Fibroblast of skin of left biceps (primary cell): ENCODE measurements around the gene PTX4.

Source experiments
- DNase-seq, 2 experiments: peaks; one replicate each; pipeline ENCODE4 v3.0.0-alpha.2; 2013; ENCODE audit warnings: low read depth in 2 of 2

The PTX4 gene

GRCh38 chr16:1461146-1461545 is 27.6 kb downstream of the PTX4 start:
- no peak for DNase-seq

- no peak for DNase-seq
Measured at GRCh38 chr16:1460602-1461138, 28.1 kb downstream of the PTX4 start.

GRCh38 chr16:1459967-1460366 is 28.8 kb downstream of the PTX4 start:
- no peak for DNase-seq

GRCh38 chr16:1458977-1459341 is 29.8 kb downstream of the PTX4 start:
- DNase-seq = no peak

- peak in 1 of 2 experiments; percentile 4 for DNase-seq
Measured at GRCh38 chr16:1458336-1458976, 30.3 kb downstream of the PTX4 start.

GRCh38 chr16:1457489-1458245 is 31.1 kb downstream of the PTX4 start:
- no peak for DNase-seq

GRCh38 chr16:1456951-1457350 is 31.8 kb downstream of the PTX4 start:
- DNase-seq = no peak

GRCh38 chr16:1455190-1456171 is 33.3 kb downstream of the PTX4 start:
- no peak for DNase-seq

- DNase-seq = no peak
Measured at GRCh38 chr16:1454561-1454960, 34.2 kb downstream of the PTX4 start.

- DNase-seq = no peak
Measured at GRCh38 chr16:1453316-1453715, 35.4 kb downstream of the PTX4 start.

GRCh38 chr16:1452530-1452929 is 36.2 kb downstream of the PTX4 start:
- no peak for DNase-seq

- no peak for DNase-seq
Measured at GRCh38 chr16:1451702-1452392, 36.9 kb downstream of the PTX4 start.

GRCh38 chr16:1450841-1451240 is 37.9 kb downstream of the PTX4 start:
- DNase-seq = no peak

- DNase-seq = no peak
Measured at GRCh38 chr16:1450218-1450617, 38.5 kb downstream of the PTX4 start.

GRCh38 chr16:1449201-1449788 is 39.4 kb downstream of the PTX4 start:
- no peak for DNase-seq

GRCh38 chr16:1448536-1449116 is 40.1 kb downstream of the PTX4 start:
- DNase-seq = no peak

GRCh38 chr16:1447965-1448364 is 40.8 kb downstream of the PTX4 start:
- DNase-seq = no peak

- no peak for DNase-seq
Measured at GRCh38 chr16:1446296-1447080, 42.3 kb downstream of the PTX4 start.

GRCh38 chr16:1445518-1446203 is 43.1 kb downstream of the PTX4 start:
- no peak for DNase-seq
